Bronchial epithelial cell (primary cell): ENCODE measurements around the gene SHISAL1. TPM values are rescaled to one million over a fixed set of nuclear protein-coding genes. Genes with fewer than 3 reads are reported as not detected.
"Not testable (repeated sequence)": the region's sequence is repeated elsewhere in the genome, so short reads cannot be mapped to it uniquely, and the experiment has no call there.

ENCODE experiments used
- DNase-seq: peaks from one replicate; pipeline ENCODE4 v3.0.0-alpha.2; 2010; ENCODE audit warnings: low read depth
- FAIRE-seq: peaks from 2 replicates; lab custom pipeline; 2011; peaks lifted over from hg19 to GRCh38; lab: Jason Lieb, UNC
- H3K27me3 ChIP-seq: 2 replicates; pipeline ENCODE4 v1.5.1; 2011; ENCODE audit warnings: low read length; ENCODE audit not compliant: control insufficient read depth, insufficient read depth
- H3K36me3 ChIP-seq: 2 replicates; pipeline ENCODE4 v1.5.1; 2011; ENCODE audit warnings: low read length; ENCODE audit not compliant: control insufficient read depth, insufficient read depth
- H3K4me3 ChIP-seq: 2 replicates; pipeline ENCODE4 v1.5.1; 2011; ENCODE audit warnings: mild to moderate bottlenecking, low read depth, low read length, control low read depth
- total RNA-seq: library from RNA; depleted of rRNA; stranded (reverse); fragments of >200 nt; gene quantifications from 2 replicates; pipeline ENCODE4 v1.2.1, GENCODE V29; 2014
- TF ChIP-seq, protein P1 (sequence below): IDR thresholded peaks from 2 replicates; pipeline ENCODE4 v1.5.1; 2011; ENCODE audit warnings: mild to moderate bottlenecking, moderate library complexity, low read length, control low read depth, inconsistent platforms; ENCODE audit not compliant: insufficient read depth, severe bottlenecking

Gene SHISAL1
- total RNA-seq, 1 donor from 2014 or later = 0.26 TPM

- Histone ChIP-seq H3K27me3 (no peaks in the 10 kb centered on the region), H3K4me3 (no peak overlapping the region), H3K36me3 (no peaks in the 10 kb centered on the region)
- TF ChIP-seq, protein P1, sequence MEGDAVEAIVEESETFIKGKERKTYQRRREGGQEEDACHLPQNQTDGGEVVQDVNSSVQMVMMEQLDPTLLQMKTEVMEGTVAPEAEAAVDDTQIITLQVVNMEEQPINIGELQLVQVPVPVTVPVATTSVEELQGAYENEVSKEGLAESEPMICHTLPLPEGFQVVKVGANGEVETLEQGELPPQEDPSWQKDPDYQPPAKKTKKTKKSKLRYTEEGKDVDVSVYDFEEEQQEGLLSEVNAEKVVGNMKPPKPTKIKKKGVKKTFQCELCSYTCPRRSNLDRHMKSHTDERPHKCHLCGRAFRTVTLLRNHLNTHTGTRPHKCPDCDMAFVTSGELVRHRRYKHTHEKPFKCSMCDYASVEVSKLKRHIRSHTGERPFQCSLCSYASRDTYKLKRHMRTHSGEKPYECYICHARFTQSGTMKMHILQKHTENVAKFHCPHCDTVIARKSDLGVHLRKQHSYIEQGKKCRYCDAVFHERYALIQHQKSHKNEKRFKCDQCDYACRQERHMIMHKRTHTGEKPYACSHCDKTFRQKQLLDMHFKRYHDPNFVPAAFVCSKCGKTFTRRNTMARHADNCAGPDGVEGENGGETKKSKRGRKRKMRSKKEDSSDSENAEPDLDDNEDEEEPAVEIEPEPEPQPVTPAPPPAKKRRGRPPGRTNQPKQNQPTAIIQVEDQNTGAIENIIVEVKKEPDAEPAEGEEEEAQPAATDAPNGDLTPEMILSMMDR = no peak
- DNase-seq (no peak), FAIRE-seq (peak; percentile 68)
Observed at GRCh38 chr22:44244265-44244822, 68.4 kb downstream of the SHISAL1 start.

DNA sequence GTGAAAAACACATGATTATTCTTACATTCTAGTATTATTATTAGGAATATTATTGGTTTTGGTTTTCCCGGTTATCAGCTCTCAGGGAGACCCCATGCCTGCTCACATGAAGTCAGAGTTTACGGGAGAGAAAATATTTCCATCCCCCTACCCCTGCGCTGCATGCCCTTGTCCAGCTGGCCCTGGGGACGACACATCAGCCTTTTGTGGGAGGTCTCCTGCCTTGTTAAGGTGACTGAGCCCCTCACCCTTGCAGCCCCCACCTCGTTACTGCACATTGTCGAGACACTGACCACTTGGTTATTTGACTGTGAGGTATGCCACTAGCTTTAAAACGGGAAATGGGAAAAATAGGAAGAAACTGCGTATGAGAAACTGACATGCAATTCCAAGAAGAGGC, 69.0 kb downstream of the SHISAL1 start:
- DNase-seq (no peak), FAIRE-seq (no peak)
- Histone ChIP-seq H3K36me3 (no peaks in the 10 kb centered on the region), H3K4me3 (no peak overlapping the region), H3K27me3 (no peaks in the 10 kb centered on the region)
- TF ChIP-seq, protein P1 = no peak

GRCh38 chr22:44242946-44243724, 69.6 kb downstream of the SHISAL1 start:
- FAIRE-seq = no peak
- H3K27me3 ChIP-seq = no peaks in the 10 kb centered on the region
- H3K4me3 ChIP-seq = no peak overlapping the region
- TF ChIP-seq, protein P1 = no peak
- DNase-seq = no peak
- no peaks in the 10 kb centered on the region for H3K36me3 ChIP-seq

DNA sequence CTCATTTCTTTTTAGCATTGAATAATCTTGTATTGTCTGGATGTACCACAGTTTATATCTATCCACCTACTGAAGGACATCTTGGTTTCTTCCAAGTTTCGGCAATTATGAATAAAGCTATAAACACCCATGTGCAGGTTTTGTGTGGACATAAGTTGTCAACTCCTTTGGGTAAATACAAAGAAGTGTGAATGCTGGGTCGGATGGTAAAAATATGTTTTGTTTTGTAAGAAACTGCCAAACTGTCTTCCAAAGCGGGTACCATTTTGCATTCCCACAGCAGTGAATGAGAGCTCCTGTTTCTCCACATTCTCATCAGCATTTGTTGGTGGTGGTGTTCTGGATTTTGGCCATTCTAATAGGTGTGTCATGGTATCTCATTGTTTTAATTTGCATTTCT, 71.6 kb downstream of the SHISAL1 start:
- not testable (repeated sequence) for FAIRE-seq, DNase-seq, H3K4me3 ChIP-seq, H3K27me3 ChIP-seq, H3K36me3 ChIP-seq

DNA sequence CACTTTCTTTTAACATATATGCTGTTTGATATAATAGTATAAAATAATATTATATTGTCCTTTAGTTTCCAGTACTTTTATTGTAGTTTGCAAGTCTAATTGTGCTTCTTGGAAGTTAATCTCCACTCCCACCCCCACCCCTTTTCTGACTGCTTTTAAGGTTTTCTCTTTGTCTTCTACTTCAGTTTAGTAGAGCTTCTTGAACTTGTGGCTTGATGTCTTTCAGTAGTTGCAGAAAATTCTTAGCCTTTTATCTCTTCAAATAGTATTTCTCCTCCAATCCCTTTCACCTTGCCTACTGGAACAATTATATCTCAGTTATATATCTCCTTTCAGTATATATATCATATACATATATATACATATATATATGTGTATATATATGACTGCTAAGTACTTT, 75.5 kb downstream of the SHISAL1 start:
- Histone ChIP-seq H3K36me3 (no peaks in the 10 kb centered on the region), H3K4me3 (no peak overlapping the region), H3K27me3 (no peaks in the 10 kb centered on the region)
- DNase-seq = no peak
- no peak for FAIRE-seq
- TF ChIP-seq, protein P1 = no peak

DNA sequence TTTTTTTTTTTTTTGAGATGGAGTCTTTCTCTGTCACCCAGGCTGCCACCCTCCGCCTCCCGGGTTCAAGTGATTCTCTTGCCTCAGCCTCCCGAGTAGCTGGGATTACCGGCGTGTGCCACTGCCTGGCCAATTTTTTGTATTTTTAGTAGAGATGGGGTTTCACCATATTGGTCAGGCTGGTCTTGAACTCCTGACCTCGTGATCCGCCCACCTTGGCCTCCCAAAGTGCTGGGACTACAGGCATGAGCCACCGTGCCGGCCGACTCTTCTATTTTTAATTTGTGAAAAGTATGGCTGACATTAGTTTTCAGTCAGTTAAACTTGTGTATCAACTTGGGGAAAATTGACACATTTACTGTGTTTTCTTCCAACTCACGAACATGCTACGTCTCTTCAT, 78.4 kb downstream of the SHISAL1 start:
- DNase-seq, H3K4me3 ChIP-seq, FAIRE-seq, H3K36me3 ChIP-seq, H3K27me3 ChIP-seq: not testable (repeated sequence)
